ENCODE results near the gene PIGH.
A peak's percentile ranks its signal among the peaks of the same experiment; 100 is the strongest.

DNA sequence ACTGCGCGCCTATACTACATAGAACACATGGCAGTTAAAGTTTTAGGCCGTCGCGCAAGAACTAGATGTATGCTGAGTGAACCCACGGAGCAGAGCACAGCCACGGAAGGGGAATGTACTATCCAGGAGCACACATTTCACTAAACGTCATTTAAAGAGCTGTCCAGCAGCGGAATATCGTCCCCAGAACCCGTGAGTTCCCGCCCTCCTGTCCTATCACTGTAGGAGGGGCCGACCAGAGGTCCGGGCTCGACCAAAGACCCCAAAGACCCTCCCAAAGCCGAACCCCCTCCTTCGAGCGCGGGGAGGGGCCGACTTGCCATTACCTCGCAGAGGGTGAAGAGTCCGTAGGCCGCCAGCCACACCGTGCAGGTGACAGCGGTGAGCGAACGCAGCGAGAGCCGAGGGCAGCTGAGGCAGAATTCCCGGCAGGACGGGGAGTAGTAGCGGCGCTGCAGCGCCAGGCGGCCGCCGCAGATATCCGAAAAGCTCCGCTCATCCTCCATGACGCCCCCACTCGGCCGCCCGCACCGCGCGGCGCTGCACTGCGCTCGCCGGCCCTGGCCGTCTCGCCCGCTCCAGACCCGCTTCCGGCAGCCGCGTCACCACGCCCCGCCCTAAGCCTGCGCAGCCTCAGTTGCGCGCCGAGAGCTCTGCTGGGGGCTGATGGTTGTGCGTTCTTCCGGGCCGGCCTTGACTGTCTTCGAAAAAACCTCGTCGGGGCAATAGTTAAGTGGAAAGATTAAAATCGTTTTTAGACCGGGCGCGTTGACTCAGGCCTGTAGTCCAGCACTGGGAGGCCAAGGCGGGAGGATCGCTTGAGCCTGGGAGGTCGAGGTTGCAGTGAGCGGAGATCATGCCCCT, at the start of gene PIGH:
- TF ChIP-seq, protein P1, sequence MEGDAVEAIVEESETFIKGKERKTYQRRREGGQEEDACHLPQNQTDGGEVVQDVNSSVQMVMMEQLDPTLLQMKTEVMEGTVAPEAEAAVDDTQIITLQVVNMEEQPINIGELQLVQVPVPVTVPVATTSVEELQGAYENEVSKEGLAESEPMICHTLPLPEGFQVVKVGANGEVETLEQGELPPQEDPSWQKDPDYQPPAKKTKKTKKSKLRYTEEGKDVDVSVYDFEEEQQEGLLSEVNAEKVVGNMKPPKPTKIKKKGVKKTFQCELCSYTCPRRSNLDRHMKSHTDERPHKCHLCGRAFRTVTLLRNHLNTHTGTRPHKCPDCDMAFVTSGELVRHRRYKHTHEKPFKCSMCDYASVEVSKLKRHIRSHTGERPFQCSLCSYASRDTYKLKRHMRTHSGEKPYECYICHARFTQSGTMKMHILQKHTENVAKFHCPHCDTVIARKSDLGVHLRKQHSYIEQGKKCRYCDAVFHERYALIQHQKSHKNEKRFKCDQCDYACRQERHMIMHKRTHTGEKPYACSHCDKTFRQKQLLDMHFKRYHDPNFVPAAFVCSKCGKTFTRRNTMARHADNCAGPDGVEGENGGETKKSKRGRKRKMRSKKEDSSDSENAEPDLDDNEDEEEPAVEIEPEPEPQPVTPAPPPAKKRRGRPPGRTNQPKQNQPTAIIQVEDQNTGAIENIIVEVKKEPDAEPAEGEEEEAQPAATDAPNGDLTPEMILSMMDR (IDR thresholded peaks at IDR 0.05; ENCODE audit: poor library complexity) = peak; percentile 55
- TF ChIP-seq EZH2phosphoT487 (IDR thresholded peaks at IDR 0.05; ENCODE audit: low read depth, severe bottlenecking, unreplicated experiment) (no peak), EZH2 (IDR thresholded peaks at IDR 0.05; ENCODE audit: borderline replicate concordance) (no peak)

Data from hepatocyte (in vitro differentiated cells).